Stimulated activated CD4-positive, alpha-beta T cell treated with anti-CD3 and anti-CD28 coated beads, Interleukin-4, amount 100 ng/mL, for 4 hours (primary cell): ENCODE results near the gene C2CD3.

Experiments used
- DNase-seq, 2 experiments: peaks; one replicate each; pipeline ENCODE4 v3.0.0-alpha.2; 2020

C2CD3 gene

DNA sequence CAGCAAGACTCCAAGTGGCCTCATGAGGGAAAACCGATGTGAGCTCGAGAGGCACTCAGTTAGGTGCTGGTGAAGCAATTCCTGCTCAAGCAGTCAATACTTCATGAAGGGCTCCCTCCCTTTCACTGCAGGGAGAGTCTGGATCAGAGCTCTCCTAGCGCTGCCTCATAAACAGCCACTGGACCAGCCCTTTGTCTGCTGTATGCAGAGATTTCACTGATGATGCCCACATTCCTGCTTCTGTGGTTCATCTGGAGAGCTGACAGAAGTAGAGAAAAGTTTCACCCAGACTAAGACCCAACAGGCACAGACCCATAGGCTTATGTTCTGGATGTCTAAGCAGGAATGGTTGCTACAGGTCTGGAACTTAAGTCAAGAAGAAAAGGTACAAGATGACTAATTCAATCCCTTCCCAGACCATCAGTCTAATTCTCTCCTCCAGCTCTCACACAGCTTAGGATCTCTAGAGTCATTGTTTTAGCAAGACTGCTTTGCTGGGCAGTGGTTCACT is 192.2 kb downstream of the C2CD3 start:
- DNase-seq, result no peak

- DNase-seq, result no peak
These were observed 192.8 kb downstream of the C2CD3 start for GRCh38 chr11:73977856-73978519.

DNA sequence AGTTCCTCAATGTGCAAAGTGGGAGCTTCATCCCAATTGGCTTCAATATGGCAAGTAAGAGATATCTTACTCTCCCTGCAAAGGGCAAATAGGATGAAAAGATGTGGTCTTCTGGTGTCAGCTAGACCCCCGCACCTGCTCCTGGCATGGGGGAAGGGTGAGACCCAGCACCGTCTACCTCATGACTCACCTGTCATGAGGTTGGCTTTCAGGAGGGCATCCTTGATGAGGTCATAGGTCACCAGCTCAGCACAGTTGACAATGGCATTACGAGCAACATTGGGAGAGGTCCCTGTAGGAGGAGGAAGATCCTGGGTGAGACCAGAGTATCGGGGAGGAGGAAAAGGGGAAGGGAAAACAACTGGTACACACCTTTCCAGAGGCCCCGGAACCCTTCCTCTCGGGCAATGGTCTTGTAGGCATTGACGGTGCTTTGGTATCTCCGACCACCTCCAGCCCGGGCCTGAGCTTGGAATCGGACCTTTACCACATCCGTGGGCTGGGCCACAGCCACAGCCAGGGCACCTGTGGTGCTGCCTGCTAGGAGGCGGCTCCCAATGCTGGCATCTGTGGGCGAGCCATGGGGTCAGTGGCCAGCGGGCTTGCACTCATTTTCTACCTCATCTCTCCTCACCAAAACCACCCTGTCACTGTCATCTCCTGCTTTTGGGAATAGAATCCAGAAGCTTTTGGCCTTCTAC is 194.2 kb downstream of the C2CD3 start:
- DNase-seq, result no peak

- no peak for DNase-seq
These were observed 195.4 kb downstream of the C2CD3 start for GRCh38 chr11:73975479-73975757.

- DNase-seq, result no peak
These were observed 196.0 kb downstream of the C2CD3 start for GRCh38 chr11:73974604-73975478.

DNA sequence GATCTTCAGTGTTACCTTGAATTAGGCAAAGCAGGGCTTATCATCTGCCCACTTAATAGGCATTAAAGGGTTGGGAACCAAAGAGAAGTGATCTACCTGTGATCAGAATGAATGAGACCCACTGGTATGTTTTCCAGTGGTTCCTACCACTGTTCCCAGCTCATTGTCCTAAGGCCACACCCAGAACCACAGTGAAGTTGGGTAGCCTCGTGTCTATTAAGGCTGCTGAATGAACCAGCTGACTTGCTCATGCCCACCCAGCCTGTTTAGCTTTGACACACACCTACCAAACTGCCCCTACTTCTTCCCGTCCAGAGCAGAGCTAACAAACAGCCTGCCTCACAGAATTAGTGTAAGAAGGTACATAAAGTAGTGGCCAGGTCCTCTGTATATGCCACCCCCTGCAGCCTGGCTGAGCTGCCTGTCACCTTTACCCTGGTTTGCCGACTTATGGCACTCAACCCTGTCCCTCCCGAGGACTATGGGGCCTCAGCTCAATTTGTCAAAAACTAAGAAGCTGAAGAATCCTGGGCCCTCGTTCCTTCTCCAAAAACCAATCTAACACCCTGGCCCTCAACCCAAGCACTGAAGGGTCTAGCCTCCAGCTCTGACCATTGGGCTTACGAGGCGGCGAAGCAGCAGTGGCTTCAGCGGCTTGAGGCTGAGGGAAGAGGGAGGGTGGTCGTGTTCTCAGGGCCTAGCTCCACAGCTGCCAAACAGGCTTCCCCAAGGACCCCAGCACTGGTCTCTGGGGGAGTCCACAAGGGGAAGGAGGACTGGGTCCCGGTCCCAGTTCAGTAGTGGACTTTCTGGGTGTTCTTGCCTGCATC is 198.0 kb downstream of the C2CD3 start:
- no peak for DNase-seq

GRCh38 chr11:73972187-73972586 is 198.6 kb downstream of the C2CD3 start:
- no peak for DNase-seq

DNA sequence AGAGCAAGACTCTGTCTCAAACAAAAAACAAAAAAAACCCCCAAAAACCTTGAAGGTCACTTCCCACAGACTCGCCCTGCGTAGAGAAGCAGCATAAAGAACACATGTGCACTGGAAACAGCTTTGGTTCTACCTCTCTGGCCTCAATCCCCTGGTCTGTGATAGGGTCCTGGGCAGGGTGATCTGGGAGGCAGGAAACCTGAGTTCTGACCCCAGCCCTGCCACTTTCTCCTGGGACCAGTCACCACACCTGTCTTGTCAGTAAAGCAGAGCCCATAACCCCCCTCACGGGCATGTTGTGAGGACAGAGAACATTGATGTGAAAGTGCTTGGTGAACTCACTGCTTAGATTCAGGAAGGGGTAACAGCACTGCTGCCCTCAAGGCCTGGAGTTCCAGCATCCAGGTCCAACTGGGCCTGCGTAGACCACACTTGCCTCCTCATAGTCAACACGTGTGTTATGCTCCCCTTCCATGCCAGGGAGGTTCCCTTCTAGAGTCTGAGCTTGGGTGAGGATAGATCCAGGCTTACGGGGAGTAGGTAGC is 199.6 kb downstream of the C2CD3 start:
- no peak for DNase-seq

DNA sequence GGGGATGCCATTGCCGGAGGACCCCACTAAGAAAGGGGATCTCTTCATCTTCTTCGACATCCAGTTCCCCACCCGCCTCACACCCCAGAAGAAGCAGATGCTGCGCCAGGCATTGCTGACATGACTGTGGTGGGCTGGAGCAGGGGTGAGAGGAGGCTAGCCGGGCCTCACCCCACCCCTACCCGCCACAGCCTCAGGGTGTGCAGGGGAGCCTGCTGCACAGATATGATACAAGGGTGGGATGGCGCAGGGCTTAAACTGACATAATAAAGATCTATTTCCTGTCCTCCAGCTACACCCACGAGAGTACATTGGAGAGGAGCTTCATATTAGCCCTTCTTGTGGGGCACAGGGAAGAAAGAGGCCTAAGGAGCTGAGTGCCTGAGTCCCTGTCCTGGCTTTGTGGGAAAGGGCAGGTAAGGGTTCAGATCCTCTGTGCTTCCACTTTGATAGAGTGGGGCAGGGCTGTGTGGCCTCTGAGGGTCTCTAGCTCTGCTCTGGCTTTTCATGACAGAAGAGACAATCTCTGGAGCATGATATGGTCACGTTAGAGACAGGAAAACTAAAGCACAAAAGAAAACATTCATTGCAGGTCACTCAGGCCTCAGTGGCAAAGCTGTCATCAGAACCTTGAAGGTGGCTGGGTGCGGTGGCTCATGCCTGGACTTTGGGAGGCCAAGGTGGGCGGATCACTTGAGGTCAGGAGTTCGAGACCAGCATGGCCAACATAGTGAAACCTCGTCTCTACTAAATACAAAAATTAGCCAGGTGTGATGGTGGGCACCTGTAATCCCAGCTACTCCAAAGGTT is 200.6 kb downstream of the C2CD3 start:
- DNase-seq, result no peak

DNA sequence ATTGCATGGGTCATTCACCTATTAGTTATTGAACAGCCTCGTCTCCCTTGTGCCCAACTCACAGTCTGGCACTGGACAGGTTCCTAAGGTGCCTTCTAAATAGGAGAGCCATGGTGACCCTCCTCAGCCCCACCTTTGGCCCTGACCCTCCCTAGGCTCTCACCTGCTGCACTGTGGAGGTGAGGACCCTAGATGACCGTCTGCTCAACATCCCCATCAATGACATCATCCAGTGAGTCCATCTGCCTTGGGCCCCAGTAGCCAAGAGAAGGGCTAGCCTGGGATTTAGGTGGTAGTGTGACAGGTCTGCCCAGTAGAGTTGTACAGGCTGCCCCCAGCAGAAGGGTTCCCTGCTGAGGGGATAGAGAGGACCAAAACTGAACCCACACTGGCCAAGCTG is 201.7 kb downstream of the C2CD3 start:
- no peak for DNase-seq

- DNase-seq, result no peak
These were observed 202.3 kb downstream of the C2CD3 start for GRCh38 chr11:73968356-73968966.

GRCh38 chr11:73965764-73966121 is 205.1 kb downstream of the C2CD3 start:
- DNase-seq, result no peak

DNA sequence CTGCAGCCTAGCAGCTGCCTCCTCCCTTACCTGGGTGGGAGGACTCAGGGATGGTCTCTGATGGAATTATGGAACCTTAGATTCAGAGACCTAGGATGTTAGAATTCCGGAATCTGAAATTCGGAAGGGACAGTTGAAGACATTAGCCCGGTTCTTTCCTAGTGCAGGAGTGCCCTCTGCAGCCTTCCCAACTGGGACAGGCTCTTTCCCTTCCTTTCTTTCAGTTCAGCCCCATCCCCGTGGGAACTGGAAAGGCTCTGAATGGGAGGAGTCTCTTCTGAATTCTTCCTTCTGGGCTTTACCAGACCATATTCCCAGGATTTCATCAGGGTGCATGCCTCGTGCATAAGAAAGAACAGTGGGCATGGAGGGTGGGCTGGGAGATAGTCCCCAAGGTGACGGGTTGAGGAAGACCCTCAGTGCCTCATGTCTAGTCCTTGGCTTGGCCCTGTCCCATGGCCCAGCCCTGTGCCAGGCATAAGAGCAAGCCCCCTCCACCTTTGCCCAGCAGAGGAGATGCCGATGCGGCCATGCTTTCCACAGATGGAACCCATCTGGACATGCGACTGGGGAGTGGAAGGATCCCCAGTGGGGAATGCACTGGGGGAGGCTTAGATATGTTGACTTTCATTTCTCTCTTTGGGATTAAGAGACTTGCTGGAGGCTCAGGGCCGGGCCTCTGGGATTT is 205.6 kb downstream of the C2CD3 start:
- DNase-seq, result no peak

DNA sequence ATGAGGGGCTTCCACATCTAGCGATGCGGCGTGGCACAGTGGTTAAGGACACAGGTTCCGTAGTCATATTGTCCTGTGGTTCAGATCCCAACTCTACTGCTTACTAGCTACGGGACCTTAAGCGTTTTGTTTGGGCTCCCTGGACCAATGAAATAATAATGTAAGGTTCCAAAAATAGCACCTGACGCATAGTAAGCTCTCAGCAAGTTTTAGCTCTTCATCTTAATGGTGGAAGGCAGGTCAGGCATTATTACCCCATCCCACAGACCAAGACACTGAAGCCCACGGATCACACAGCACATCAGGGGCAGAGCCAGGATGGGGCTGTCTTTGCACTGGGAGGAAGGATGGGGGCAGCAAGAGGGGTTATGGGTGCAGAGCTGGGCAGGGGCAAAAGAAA is 206.9 kb downstream of the C2CD3 start:
- DNase-seq, result no peak
